IPS DF 19.7 (cell line): ENCODE results near the gene TM4SF18.

Source experiments
- DNase-seq: peaks from one replicate; pipeline ENCODE4 v3.0.0-alpha.2; 2013; ENCODE audit warnings: low read depth, low spot score

Gene TM4SF18

DNA sequence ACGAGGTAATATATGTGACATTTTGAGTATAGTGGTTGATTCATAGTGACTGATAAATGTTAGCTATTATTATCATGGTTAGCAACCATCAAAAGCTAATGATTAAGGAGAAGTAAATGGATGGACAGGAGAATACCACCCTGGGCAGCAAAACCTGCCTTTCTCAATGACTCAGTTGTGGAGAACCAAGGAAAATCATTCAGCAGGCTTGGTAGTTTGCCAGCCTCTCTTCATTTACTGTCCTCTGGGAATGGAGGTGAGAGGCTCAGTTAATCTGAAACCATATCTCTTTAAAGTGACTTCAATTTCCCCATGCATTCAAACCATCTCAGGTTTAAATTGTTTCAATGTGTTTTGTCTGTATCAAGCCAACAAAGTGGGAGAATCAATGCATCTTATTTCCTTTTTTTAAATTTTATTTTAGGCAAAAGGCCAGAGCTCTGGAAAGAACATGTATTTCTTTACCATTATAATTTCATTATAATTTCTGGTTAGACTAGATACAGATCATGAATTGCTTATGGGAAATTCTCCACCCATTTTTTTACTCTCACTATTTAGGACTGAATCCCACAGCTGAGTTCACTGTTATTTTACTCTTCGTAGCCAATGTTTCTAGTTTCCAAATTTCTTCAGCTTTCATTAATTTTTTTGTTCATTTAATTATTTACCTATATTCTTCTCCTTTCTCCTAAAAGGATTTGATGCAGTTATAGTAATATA, 2.7 kb downstream of the TM4SF18 start:
- no peak for DNase-seq

- DNase-seq: no peak
Observed at GRCh38 chr3:149327156-149327555, 6.3 kb downstream of the TM4SF18 start.

GRCh38 chr3:149325581-149325980, 7.9 kb downstream of the TM4SF18 start:
- no peak for DNase-seq

DNA sequence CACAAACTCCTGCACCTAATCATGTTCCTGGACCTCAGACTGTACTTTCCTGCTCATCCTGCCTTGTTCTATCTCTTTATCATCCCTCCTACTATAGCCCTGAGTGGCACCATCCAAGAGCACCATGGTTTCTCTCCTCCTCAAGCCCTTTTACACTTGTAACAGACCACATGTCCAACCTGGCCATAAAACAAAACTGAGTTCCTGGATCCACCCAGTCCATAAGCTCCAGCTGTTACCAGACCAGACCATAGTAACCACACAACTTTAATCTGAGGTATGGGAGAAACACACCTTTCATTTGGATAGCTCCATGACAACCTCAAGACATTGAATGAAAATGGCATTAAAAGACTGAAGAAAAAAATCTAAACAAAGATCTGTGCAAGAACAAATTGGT, 9.1 kb downstream of the TM4SF18 start:
- DNase-seq: no peak

DNA sequence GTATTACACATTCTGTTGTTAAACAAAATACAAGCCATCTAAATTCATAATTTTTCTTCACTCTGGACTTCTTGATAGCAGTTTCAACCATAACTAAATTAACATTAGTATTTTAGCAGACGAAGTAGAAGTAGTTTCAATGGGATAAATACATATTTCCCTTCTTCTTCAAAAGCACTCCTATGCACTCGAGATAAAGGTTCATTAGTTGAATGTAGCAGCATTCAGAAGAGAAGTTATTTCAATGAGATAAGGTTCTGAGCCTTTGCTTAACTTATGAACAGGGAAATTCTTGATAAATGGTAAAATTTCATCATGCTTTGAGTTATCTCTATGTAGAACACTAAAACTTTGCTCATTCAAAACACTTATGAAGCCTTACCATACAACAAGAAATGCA, 11.8 kb downstream of the TM4SF18 start:
- no peak for DNase-seq

DNA sequence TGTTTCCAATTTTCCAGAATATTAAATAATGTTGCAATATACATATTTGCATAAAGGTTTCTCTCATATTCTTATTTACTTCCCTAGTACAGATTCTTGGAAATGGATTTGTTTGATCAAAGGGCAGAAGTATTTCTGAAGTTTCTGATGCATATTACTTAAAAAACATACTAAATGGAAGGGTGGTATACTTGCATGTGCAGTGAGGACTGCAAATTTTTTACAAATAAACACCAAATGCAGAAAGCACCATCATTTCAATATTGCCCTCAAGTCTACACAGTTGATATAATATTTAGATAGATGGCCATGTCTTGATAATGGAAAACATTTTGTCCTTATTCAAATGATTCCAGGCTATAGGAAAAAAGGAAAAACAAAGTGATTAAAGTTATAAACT, 12.3 kb downstream of the TM4SF18 start:
- no peak for DNase-seq

DNA sequence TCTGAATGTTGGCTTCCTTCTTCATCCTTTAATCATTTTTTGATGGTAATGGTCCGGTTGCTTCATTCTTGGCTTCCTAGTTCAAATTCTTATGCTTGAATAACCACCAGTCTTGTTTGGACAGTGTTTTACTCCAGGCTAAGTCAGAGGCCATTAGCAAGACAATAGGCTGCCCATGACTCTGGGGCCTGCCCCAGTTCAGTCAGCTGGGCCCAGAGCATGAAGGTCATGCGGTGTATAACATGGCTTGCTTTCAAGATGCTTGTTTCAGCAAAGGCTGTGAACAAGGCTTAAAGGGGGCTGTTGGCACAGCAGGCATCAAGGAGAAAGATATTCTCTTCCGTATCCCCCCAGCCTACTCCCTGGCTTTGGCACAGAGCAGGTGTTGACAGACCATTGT, 13.7 kb downstream of the TM4SF18 start:
- no peak for DNase-seq

GRCh38 chr3:149317072-149317471, 16.4 kb downstream of the TM4SF18 start:
- no peak for DNase-seq

DNA sequence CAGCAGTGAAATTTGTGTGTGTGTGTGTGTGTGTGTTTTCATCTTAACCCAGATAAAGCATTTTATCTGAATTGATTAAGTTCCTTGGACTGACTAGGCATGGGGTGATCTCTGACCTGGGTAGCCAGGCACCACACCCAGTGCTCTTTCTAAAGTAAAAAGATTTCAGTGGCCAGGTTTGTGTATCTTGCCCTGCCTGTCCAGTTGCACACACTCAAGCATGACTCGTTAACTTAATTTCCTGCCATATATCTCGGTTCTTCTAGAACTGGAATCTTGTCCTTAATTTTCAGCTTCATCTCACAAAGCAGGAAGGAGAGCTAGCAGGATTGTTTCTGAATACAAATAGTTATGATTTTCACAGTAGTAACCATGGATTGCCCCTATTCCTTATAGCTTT, 17.0 kb downstream of the TM4SF18 start:
- no peak for DNase-seq

- DNase-seq: no peak
Observed at GRCh38 chr3:149315694-149316093, 17.7 kb downstream of the TM4SF18 start.

GRCh38 chr3:149314807-149315578, 18.4 kb downstream of the TM4SF18 start:
- DNase-seq: no peak

DNA sequence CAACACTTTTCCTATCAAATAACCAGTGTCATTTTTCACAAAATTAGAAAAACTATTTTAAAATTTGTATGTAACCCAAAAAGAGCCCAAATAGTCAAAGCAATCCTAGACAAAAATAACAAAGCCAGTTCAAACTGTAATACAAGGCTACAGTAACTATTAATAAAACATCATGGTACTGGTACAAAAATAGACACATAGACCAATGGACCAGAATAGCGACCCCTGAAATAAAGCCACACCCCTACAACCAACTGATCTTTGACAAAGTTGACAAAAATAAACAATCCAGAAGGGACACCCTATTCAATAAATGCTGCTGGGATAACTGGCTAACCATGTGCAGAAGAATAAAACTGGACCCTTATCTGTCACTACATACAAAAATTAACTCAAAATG, 19.9 kb downstream of the TM4SF18 start:
- DNase-seq: no peak

DNA sequence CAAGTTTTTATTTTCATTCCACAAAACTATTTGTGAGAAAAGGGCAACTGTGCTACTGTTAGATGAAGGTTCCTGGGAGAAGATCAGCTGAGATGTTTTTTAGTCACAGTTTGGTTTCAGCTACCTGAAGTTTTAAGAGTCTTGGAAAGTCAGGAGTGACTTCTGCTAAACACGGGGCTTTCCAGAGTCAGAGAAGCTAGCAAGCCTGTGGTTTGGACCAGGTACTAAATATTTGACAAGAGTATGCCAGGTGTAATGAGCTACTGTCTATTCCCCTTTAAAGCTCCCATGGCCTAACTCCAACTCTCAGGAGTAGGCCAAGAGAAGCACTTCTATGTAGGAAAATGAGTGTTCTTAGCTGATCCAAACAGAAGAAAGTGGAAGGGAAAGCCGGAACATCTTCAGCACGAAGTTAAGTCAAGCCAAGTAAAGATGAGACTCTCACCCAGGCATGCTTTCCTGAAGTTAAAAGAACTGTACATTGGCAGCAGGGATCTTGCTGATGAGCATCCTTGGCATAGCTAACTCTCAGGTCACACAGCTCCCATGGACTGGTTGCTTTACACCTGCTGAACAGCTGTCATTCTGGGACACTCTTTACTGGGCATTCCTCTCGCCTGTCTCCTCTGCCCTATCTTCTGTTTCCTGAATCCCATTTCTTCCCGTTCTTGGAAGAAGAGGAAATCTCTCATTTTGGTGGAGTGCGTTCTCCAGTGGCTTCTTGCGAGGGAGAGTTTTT, 22.5 kb downstream of the TM4SF18 start:
- DNase-seq: no peak

- no peak for DNase-seq
Observed at GRCh38 chr3:149307435-149307783, 26.0 kb downstream of the TM4SF18 start.

- DNase-seq: no peak
Observed at GRCh38 chr3:149306751-149307434, 26.5 kb downstream of the TM4SF18 start.

DNA sequence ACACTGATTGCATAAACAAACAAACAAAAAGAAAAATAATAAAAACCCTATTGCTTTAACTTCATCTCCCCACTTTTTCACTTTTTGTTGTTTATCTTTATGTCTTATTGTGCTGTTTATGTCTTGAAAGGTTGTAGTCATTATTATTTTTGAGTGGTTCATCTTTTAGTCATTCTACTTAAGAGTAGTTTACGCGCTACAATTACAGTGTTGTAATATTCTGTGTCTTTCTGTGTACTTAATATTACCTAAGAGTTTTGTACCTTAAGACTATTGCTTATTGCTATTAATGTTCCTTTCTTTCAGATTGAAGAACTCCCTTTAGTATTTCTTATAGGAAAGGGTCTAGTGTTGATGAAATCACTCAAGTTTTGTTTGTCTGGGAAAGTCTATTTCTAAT, 28.1 kb downstream of the TM4SF18 start:
- DNase-seq: no peak

DNA sequence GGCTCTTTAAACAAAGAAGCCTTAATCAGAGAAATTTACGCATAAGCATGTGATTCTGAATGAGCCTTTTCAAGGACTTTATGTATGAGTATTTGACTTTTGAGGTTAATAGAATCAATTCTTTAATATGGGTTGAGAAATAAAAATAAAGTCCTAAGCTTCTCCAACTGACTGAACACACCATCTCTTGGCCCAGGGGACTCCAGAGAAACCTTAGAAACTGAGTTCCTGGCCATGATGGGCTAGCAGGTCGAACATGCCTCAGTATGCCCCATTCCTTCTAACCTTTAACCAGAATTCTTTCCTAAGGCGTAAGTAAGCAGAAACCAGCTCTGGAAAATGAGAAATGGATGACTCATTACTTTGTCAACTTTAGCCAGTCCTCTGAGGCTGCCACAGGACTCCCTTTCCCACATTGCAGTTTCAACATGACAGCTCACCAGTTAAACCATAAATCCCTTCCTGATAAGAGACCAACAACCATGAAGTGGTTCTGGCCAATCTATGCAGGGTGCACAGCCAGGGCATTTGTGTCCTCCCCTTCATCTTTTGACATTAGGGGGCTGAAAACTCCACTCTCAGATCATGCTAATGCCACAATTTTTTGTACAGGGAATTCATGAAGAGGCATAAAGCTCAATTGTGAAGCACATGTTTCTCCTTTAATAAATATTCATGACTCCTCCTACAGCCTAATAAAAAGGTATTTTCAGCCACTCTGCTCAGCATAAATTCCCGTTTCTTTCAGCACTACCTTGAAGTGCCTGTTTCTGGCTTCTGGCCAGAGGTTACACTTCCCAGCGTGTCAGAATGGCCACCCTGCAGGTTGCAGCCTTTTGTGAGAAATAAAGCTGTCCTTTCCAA, 33.3 kb downstream of the TM4SF18 start:
- no peak for DNase-seq

- no peak for DNase-seq
Observed at GRCh38 chr3:149296972-149297371, 36.5 kb downstream of the TM4SF18 start.

DNA sequence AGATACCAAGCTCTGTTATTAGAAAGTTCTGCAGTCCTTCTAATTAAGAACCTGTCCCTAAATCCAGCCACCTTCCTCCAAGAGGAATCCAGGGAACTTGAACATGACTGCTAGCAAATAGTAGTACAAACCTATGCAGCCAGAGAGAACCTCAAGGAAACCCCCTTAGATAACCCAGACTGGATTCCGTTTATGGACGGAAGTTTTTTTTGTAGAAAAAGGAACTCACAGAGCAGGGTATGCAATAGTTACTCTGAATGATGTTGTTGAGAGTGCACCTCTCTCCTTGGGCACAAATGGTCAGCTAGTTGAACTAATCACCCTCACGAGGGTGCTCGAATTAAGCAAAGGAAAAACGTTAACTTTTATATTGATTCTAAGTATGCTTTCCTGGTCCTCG, 40.8 kb downstream of the TM4SF18 start:
- DNase-seq: no peak

GRCh38 chr3:149291178-149291577, 42.3 kb downstream of the TM4SF18 start:
- no peak for DNase-seq

GRCh38 chr3:149288655-149289054, 44.8 kb downstream of the TM4SF18 start:
- DNase-seq: no peak
